Ishikawa (cell line): Measurements from ENCODE around the gene GNAO1.

Source experiments
- CREB1 ChIP-seq: IDR thresholded peaks from 2 replicates; pipeline ENCODE4 v1.6.1; 2012; ENCODE audit warnings: low read depth
- RAD21 ChIP-seq: IDR thresholded peaks from 2 replicates; pipeline ENCODE4 v1.6.1; 2012; ENCODE audit warnings: low read depth
- TF ChIP-seq, protein P1 (sequence below): IDR thresholded peaks from 2 replicates; pipeline ENCODE4 v1.6.1; 2012; ENCODE audit warnings: low read depth, mild to moderate bottlenecking

DNA sequence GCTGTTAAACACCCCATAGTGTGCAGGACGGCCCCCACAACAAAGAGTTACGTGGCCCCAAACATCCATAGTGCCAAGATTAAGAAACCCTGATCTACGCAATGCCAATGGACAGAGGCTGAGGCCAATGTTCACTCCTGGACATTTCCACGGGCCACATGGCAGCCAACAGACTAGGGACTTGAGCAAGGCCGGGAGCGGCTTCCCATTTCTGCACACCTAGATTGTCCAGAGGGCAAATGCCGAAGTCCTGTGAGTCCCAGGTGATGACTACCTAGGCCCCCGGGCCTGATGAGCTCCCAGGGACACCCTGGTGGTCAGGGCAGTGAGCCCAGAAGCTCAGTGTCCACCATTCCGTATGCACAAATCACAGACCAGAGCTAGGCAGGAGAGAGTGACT lies 138.6 kb downstream of the GNAO1 start:
- TF ChIP-seq, protein P1, sequence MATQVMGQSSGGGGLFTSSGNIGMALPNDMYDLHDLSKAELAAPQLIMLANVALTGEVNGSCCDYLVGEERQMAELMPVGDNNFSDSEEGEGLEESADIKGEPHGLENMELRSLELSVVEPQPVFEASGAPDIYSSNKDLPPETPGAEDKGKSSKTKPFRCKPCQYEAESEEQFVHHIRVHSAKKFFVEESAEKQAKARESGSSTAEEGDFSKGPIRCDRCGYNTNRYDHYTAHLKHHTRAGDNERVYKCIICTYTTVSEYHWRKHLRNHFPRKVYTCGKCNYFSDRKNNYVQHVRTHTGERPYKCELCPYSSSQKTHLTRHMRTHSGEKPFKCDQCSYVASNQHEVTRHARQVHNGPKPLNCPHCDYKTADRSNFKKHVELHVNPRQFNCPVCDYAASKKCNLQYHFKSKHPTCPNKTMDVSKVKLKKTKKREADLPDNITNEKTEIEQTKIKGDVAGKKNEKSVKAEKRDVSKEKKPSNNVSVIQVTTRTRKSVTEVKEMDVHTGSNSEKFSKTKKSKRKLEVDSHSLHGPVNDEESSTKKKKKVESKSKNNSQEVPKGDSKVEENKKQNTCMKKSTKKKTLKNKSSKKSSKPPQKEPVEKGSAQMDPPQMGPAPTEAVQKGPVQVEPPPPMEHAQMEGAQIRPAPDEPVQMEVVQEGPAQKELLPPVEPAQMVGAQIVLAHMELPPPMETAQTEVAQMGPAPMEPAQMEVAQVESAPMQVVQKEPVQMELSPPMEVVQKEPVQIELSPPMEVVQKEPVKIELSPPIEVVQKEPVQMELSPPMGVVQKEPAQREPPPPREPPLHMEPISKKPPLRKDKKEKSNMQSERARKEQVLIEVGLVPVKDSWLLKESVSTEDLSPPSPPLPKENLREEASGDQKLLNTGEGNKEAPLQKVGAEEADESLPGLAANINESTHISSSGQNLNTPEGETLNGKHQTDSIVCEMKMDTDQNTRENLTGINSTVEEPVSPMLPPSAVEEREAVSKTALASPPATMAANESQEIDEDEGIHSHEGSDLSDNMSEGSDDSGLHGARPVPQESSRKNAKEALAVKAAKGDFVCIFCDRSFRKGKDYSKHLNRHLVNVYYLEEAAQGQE, result no peak
- TF ChIP-seq RAD21, result no peak
- no peak for TF ChIP-seq CREB1
